ENCODE measurements around the gene IGF2. TPM values are rescaled to one million over a fixed set of nuclear protein-coding genes. Genes with fewer than 3 reads are reported as not detected.

Gene IGF2
- polyA plus RNA-seq, 1 experiment = 20.3 TPM

- CTCF ChIA-PET = interaction anchor here (1.1 to 3.1 kb wide), 2 partner anchors 15 to 61 kb away, joined by 3 to 11 read pairs; no protein-coding TSS in a partner anchor
- Histone ChIP-seq H3K36me3 (ENCODE audit: control insufficient read depth, insufficient read depth, low read length) (no peaks in the 10 kb centered on the region), H3K4me3 (ENCODE audit: low read depth, low read length) (no peak overlapping the region), H3K27me3 (ENCODE audit: control insufficient read depth, insufficient read depth, low read length) (no peaks in the 10 kb centered on the region)
- POLR2A ChIA-PET = no interaction called here
- TF ChIP-seq, protein P1, sequence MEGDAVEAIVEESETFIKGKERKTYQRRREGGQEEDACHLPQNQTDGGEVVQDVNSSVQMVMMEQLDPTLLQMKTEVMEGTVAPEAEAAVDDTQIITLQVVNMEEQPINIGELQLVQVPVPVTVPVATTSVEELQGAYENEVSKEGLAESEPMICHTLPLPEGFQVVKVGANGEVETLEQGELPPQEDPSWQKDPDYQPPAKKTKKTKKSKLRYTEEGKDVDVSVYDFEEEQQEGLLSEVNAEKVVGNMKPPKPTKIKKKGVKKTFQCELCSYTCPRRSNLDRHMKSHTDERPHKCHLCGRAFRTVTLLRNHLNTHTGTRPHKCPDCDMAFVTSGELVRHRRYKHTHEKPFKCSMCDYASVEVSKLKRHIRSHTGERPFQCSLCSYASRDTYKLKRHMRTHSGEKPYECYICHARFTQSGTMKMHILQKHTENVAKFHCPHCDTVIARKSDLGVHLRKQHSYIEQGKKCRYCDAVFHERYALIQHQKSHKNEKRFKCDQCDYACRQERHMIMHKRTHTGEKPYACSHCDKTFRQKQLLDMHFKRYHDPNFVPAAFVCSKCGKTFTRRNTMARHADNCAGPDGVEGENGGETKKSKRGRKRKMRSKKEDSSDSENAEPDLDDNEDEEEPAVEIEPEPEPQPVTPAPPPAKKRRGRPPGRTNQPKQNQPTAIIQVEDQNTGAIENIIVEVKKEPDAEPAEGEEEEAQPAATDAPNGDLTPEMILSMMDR (IDR thresholded peaks at IDR 0.05; ENCODE audit: insufficient read depth, low read depth, low read length) = no peak
- DNase-seq (ENCODE audit: low read depth) = no peak
Observed at GRCh38 chr11:2089536-2090165, 49.5 kb downstream of the IGF2 start.

GRCh38 chr11:2088746-2089535 lies 50.2 kb downstream of the IGF2 start:
- no peak for DNase-seq (ENCODE audit: low read depth)
- H3K27me3 ChIP-seq (ENCODE audit: control insufficient read depth, insufficient read depth, low read length) = no peaks in the 10 kb centered on the region
- POLR2A ChIA-PET = no interaction called here
- no peaks in the 10 kb centered on the region for H3K36me3 ChIP-seq (ENCODE audit: control insufficient read depth, insufficient read depth, low read length)
- no peak overlapping the region for H3K4me3 ChIP-seq (ENCODE audit: low read depth, low read length)
- CTCF ChIA-PET = interaction anchor here (1.1 to 3.1 kb wide), 3 partner anchors 14 to 62 kb away, joined by 3 to 11 read pairs (median 3); no protein-coding TSS in a partner anchor
- TF ChIP-seq, protein P1 (IDR thresholded peaks at IDR 0.05; ENCODE audit: insufficient read depth, low read depth, low read length) = peak; percentile 16; the same call in 1 of the 2 replicates

DNA sequence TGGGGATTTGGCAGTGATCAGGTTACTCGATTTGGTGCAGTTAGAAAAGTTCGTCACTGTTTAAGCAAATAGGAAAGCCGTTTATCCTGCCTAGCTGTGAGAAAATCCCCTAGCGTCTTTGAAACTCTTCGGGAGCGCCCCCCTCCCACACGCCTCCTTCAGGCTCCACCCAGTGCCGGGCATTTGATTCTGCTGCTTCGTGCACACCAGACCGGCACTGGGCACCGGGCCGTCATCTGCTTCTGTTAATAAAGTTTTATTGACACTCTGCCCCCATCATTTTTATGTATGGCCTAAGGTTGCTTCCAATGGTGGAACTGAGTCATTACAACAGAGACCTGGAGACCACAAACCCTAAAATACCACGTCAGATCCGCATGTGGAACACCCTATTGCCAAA lies 50.9 kb downstream of the IGF2 start:
- ChIA-PET CTCF (interaction anchor here (1.4 to 3.1 kb wide), 2 partner anchors 52 to 62 kb away, joined by 3 to 11 read pairs; no protein-coding TSS in a partner anchor), POLR2A (no interaction called here)
- H3K36me3 ChIP-seq (ENCODE audit: control insufficient read depth, insufficient read depth, low read length) = no peaks in the 10 kb centered on the region
- DNase-seq (ENCODE audit: low read depth) = no peak
- H3K4me3 ChIP-seq (ENCODE audit: low read depth, low read length) = no peak overlapping the region
- no peaks in the 10 kb centered on the region for H3K27me3 ChIP-seq (ENCODE audit: control insufficient read depth, insufficient read depth, low read length)
- TF ChIP-seq, protein P1 (IDR thresholded peaks at IDR 0.05; ENCODE audit: insufficient read depth, low read depth, low read length) = no peak

GRCh38 chr11:2086239-2087040 lies 52.7 kb downstream of the IGF2 start:
- DNase-seq (ENCODE audit: low read depth) = no peak
- ChIA-PET POLR2A (no interaction called here), CTCF (no interaction called here)
- TF ChIP-seq, protein P1 (IDR thresholded peaks at IDR 0.05; ENCODE audit: insufficient read depth, low read depth, low read length) = no peak
- no peak overlapping the region for H3K4me3 ChIP-seq (ENCODE audit: low read depth, low read length)
- H3K36me3 ChIP-seq (ENCODE audit: control insufficient read depth, insufficient read depth, low read length) = no peaks in the 10 kb centered on the region
- no peaks in the 10 kb centered on the region for H3K27me3 ChIP-seq (ENCODE audit: control insufficient read depth, insufficient read depth, low read length)
